CD1c-positive myeloid dendritic cell (primary cell): ENCODE measurements around the gene CNTLN.
"Not testable (repeated sequence)": the region's sequence is repeated elsewhere in the genome, so short reads cannot be mapped to it uniquely, and the experiment has no call there.

Experiments used
- DNase-seq: peaks from one replicate; pipeline ENCODE4 v3.0.0-alpha.2; 2016; ENCODE audit errors: extremely low spot score

Gene CNTLN

DNA sequence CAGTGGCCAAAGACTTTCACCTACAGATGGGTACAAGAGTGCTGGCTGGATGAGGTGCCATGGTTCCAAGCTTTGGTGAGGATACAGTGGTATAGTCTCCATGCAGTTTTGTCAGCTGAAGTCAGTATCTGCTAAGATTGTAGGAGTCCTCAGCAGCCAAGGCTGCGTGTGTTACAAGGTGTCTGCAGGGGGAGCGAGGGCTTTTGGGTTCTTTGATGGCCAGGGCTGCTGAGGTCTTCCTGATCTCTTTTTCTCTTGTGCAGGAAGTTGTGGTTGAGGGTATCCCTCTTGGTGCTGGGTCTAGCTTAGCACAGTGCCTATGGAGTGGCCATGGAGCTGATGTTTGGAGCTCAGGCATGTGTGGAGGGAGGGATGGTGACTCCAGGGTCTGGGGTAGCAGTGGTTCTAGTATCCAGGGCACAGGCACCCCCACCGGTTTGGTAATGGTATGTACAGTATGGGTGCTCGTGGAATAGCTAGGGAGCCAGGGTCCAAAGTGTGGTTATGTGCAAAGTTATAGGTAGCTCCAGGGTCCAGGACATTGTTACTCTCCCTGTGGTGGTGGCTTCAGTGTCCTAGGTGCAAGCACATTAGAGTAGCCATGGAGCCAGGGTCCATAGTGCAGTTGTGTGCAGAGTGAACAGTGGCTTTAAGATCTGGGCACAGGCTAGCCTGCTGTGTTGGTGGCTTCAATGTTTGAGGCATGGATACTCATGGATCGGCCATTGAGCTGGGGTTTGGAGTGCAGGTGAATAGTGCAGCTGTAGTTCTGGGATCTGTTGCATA lies 36.7 kb downstream of the CNTLN start:
- DNase-seq = no peak

DNA sequence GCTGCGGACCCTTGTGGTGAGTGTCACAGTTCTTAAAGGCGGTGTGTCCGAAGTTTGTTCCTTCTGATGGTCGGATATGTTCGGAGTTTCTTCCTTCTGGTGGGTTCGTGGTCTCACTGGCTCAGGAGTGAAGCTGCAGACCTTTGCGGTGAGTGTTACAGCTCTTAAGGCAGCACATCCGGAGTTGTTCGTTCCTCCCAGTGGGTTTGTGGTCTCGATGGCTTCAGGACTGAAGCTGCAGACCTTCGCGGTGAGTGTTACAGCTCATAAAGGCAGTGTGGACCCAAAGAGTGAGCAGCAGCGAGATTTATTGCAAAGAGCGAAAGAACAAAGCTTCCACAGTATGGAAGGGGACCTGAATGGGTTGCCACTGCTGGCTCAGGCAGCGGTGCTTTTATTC lies 42.7 kb downstream of the CNTLN start:
- not testable (repeated sequence) for DNase-seq

DNA sequence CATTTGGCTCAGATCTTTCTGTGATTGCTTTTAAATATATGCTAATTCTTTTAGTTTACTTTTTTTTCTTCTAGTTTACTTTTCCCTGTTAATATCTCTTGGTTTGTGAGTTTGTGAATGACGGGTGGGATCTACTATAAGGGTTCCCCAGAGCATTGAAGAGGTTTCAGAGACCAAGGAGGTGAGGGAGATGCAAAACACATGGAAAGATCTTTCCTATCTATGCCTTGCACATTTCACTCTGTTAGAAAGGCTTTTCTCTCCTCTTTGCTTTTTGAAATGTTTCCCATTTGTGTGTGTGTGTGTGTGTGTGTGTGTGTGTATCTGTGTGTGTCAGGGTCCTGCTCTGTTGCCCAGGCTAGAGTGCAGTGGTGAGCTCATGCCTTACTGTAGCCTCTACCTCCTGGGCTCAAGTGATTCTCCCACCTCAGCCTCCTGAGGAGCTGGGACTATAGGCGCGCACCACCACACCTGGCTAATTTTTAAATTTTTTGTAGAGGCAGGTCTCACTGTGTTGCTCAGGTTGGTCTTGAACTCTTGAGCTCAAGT lies 50.7 kb downstream of the CNTLN start:
- no peak for DNase-seq

DNA sequence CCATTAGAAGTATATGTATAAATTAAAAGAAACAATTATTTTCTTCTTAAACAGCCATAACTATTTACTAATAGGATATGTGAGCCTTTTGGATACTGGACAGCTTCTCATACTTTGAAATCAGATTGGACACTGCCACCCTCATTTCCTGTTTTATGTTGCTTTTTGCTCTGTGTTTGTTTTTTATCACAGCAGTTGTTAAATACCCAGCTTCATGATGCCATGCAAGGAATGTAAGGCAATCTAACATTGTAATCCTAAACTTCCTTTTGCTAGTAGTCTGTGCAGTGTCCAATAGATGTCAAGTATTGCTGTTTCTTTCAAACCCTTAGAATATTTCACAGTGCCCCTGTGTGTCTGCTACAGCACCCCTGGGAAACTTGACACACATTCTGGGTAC lies 56.2 kb downstream of the CNTLN start:
- no peak for DNase-seq

DNA sequence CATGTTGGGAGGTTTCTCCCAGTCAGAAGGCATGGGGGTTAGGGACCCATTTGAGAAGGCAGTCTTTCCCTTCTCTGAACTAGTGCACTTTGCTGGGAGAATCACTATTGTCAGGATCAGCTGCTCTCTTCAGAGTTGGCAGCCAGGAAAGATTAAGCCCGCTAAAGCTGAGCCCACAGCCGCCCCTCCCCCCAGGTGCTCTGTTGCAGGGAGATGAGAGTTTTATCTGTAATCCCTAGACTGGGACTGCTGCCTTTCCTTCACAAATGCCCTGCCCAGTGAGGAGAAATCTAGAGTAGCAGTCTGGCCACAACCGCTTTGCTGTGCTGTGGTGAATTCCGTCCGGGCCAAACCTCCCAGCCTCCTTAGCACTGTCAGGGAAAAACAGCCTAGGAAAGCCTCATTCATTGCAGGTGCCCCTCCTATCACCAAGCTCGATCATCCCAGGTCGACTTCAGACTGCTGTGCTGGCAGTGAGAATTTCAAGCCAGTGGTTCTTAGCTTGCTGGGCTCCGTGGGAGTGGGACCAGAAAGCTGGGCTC lies 69.8 kb downstream of the CNTLN start:
- DNase-seq = no peak

DNA sequence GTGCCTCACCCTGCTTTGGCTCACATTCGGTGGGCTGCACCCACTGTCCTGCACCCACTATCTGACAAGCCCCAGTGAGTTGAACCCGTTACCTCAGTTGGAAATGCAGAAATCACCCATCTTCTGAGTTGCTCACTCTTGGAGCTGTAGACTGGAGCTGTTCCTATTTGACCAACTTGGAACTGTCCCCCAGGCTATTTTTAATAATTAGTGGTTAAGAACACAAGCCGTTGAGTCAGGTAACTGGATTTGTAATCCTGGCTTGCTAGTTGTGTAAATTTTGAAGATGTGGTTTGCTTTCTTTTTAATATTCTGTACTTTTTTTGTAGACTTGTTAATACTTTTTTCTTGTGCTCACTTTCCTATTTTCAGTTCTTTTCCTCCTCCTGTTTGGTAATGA lies 81.2 kb downstream of the CNTLN start:
- DNase-seq = no peak

DNA sequence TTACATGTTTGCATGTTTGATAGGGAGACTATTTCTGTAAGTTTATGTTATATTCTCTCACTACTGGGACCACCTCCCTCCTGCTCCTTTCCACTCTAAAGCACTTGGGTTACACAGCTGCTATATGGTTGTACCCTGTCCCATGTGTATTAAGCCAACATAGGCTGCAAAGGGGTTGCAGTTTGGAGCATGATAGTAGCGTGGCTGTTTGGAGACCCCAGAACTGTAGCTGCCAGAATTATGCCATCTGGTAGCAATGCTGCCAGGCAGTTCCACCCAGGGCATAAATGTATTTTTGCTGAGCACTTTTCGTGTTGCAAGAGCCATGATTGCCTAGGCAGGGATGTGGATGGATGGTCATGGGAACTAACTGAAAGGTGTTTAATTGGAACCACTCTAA lies 81.8 kb downstream of the CNTLN start:
- DNase-seq = no peak

DNA sequence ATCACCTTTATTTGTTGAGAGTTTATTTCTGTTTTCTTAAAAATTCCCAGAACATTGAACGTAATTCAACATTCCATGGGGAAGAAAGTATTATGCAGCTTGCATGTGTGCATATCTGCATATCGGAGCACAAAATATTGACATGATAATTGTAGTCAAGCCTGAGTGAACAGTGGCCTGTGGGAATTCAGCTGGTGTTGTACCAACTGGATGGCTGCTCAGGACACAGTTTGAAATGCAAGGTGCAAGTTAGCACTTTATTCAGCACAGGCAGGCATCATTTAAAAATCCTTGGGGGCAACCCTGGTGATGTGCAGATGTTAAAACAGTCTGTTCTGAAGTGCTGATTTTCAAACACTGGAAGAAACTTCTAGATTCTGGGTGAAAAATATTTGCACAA lies 82.4 kb downstream of the CNTLN start:
- no peak for DNase-seq

DNA sequence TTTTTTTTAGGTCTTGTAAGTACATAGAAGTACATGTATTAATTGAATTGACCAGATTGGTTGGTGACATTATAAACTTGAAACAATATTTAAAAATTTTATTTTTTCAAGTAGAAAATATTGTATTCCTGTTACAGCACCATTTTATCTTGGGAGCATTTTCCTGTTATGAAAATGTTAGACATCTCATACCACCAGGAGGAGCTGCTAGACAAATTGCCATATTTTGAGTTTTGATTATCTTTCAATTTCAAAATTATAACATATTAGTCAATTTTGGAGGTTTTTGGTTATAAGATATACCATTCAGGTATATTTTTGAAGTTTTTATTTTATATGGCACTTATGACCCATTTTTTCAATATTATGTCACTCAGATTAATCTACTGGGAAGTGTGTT lies 84.4 kb downstream of the CNTLN start:
- DNase-seq = no peak

DNA sequence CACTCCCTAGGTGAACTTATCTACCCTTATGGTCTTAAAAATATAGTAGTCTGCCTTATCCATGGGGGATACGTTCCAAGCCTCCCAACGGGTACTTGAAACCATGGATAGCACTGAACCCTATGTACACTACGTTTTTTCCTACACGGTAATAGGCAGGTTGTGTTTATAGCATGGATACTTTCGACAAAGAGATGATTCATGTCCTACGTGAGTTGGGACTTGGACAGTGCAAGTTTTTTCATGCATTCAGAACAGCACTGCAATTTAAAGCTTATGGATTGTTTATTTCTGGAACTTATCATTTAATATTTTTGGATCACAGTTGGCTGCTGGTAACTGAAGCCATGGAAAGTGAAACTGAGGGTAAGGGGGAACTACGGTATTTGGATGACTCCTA lies 88.1 kb downstream of the CNTLN start:
- no peak for DNase-seq

DNA sequence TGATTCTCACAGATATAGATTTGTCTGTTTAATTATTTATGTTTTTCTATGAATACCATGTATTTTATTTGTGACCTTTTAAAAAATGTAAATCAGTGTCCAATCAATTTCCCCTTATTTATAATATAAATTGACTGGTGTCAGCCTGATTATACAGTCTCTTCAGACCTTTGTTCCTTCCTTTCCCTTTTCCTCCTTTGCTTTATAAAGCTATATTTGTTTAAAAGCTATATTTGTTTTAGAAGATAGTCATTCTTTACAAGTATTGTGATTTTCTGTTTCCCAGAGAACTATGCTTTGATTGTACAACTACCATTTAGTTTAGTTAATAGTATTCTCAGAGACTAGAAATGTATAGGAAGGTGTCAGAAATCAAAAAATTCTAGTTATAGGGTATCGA lies 90.6 kb downstream of the CNTLN start:
- DNase-seq = no peak

DNA sequence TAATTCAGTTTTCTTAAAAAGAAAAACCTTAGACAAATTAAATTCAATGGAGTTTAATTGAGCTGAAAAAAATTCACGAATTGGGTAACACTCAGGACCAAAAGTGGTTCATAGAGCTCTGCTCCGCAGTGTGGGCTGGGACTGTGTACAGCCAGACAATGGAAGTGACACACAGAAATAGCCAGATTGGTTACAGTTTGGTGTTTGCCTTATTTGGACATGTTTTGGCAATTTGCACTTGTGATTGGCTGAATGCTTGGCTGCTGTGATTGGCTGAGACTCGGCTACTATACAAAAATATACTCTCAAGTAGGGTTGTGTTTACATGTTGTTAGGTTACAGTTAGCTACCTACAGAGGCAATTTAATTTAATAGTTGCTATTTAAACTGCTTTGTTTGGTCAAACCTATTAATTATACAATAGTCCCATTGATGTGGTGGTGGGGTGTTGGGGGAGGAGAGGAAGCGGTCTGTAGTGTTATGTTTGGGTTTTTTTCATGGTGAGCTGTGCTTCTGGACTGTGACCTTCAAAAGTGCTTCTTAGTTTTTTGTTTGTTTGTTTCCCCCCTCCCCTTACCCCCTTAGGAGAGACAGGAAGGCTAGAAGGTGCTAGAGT lies 95.2 kb downstream of the CNTLN start:
- no peak for DNase-seq

DNA sequence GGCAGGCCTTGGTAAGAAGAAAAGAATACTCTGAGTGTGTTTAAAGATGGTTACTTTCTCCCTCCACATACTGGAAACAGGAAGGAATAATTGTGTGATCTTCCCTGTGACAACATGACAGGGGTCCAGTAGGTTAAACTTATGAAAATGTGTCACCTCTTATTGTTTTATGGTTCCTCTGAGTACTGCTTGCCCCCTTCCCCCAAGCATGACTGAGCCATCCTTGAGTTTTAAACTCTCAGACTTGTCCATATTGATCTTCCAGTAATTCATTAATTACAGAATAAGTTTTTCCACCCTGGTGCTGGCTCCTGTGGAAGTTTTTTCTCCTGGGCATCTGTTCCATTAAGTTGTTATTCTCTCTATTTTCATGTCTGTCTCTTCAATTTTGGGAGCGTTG lies 95.8 kb downstream of the CNTLN start:
- DNase-seq = no peak

DNA sequence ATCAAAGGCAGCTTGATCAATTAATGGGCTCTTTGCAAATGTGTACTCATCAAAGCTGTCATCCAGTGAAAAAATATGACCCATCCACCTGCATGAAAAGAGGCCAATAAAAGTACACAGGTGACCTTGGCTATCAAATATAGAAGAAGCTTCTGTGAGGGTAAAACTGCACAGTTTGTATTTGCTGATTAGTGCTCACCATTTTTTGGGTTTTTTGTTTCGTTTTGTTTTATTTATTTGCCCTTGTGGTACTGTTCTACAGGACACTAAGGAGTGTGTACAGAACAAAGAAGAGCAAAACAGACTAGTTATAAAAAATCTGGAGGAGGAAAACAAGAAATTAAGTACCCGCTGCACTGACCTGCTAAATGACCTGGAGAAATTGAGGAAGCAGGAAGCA lies 101.3 kb downstream of the CNTLN start:
- DNase-seq = no peak

DNA sequence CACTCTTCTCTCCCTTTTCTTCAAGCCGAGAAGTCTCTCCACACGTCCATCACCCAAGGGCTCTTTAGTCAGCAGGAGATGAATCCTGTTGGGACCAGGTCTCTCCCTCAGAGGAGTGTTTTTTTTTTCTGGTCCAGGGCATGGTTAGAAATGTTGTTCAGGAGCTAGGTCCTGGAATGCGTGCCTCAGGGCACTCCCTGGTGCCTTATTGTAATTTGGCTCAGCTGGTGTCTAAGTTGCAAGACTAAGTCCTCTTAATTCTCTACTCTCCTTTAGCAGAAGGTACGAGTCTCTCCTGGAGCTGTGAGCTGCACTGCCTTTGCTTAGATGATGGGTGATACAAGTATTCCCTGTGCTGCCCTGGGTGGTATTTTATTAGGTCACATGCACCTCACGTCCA lies 111.9 kb downstream of the CNTLN start:
- no peak for DNase-seq

DNA sequence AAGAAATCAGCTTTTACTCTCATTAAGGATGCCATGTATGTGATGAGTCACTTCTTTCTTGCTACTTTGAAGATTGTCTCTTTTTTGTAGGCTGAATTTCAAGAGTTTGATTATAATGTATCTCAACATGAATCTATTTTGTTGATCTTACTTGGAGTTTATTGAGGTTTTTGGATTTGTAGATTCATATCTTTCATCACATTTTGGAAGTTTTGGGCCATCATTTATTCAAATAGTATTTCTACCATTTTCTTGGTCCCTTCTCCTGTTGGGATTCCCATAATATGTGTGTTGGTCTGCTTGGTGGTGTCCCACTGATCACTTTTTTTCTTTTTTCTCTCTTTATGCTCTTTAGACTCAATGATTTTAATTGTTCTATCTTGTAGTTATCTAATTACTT lies 116.3 kb downstream of the CNTLN start:
- DNase-seq = no peak

DNA sequence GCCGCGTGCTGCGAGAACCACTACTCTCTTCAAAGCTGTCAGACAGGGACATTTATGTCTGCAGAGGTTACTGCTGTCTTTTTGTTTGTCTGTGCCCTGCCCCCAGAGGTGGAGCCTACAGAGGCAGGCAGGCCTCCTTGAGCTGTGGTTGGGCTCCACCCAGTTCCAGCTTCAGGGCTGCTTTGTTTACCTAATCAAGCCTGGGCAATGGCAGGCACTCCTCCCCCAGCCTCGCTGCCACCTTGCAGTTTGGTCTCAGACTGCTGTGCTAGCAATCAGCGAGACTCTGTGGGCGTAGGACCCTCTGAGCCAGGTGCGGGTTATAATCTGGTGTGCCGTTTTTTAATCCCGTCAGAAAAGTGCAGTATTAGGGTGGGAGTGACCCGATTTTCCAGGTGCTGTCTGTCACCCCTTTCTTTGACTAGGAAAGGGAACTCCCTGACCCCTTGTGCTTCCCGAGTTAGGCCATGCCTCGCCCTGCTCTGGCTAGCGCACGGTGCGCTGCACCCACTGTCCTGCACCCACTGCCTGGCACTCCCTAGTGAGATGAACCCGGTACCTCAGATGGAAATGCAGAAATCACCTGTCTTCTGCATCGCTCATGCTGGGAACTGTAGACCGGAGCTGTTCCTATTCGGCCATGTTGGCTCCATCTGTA lies 133.8 kb downstream of the CNTLN start:
- not testable (repeated sequence) for DNase-seq

DNA sequence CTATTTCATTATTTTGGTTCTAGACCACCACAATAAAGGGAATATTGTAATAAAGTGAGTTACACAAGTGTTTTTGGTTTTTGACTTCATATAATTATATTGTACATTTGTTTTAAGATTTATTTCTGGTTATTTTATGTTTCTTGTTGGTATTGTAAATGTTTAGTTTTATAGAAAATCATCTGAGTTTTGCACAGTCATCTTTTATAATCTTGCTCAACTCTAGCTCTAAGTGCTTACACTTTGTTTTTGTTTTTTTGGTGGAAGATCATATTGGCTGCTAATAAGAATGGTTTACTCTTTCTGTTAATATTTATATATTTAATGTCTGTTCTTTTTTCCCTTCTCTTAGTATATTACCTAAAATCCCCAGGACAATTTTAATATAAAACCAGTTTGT lies 135.0 kb downstream of the CNTLN start:
- DNase-seq = no peak

DNA sequence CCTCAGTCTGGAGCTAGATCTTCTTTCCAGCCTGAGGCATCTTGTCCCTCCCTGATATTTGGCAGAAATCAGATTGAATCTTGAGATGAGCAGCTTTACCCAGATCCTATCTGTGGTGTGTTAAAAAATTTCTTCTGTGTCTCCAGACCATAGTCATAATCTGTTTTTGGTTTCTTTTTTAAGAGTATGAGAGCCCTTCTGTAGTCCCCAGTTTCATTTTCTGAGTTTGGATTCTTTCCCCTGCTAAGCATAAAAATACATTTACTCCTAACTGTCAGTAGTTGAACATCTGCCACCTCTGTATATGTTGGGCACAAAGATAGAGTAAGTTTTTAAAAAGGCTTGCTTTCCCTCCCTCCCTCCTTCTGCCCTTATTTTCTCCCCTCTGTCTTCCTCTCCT lies 137.7 kb downstream of the CNTLN start:
- DNase-seq = no peak

DNA sequence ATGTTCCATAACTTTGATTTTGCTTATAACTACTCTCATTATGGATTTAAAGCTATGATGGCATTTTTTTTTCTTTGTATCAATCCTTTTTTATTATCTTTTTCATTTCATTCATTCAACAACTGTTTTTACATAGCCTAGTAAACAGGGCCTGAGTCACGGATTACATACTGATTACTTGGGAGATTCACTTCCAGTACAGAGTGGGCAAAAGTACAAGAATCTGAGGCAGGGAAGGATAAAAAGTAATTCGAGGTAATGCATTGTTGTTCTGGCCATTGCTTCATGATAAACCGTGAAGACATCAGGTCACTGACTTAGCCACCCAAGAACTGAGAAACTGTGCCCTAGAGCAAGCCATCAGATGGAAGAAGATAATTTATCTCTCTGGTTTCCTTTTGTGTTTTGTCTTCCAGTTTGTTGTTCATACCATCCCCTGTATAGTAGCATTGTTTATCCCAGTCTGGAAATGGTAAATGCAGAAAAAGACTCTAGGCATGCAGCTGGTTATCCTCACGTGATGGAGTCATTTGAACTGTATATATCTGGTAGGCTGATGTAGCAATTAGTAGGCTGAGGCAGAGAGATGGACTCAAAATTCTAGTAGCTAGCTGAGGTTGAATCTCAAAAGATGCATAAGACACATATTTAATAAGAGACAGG lies 145.6 kb downstream of the CNTLN start:
- no peak for DNase-seq

DNA sequence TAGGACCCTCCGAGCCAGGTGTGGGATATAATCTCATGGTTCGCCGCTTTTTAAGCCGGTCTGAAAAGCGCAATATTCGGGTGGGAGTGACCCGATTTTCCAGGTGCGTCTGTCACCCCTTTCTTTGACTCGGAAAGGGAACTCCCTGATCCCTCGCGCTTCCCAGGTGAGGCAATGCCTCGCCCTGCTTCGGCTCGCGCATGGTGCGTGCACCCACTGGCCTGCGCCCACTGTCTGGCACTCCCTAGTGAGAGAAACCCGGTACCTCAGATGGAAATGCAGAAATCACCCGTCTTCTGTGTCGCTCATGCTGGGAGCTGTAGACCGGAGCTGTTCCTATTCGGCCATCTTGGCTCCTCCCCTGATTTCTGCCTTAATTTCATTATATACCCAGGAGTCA lies 155.8 kb downstream of the CNTLN start:
- DNase-seq = not testable (repeated sequence)

DNA sequence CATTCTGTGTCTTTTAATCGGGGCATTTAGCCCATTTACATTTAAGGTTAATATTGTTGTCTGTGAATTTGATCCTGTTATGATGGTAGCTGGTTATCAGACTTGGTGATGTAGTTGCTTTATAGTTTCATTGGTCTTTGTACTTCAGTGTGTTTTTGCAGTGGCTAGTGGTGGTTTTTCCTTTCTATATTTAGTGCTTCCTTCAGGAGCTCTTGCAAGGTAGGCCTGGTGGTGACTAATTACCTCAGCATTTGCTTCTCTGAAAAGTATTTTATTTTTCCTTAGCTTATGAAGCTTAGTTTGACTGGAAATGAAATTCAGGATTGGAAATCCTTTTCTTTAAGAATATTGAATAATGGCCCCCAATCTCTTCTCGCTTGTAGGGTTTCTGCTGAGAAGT lies 156.9 kb downstream of the CNTLN start:
- no peak for DNase-seq
